Stomach (tissue), 4 donors: Measurements from ENCODE around the gene PEDS1.

Experiments
- POLR2A ChIP-seq, 4 donors: fragments of 450-650 bp; IDR thresholded peaks; one replicate each; pipeline ENCODE4 v1.6.1; 2016; ENCODE audit warnings: antibody characterized with exemption in 4 of 4, control low read depth in 2 of 4, mild to moderate bottlenecking in 1 of 4, moderate library complexity in 1 of 4
- POLR2AphosphoS5 ChIP-seq, 3 donors: sonication (generic); formaldehyde crosslinking; IDR thresholded peaks; one replicate each; pipeline ENCODE4 v1.6.1; 2016; ENCODE audit warnings: antibody characterized with exemption in 3 of 3
- TF ChIP-seq, protein P1 (sequence below), 7 experiments: fragments of 450-650 bp in 4 of 7; fragments of 200-600 bp in 3 of 7; sonication (generic) in 3 of 7; IDR thresholded peaks; one replicate each; pipeline ENCODE4 v1.5.1; 2016 to 2019; ENCODE audit warnings: antibody characterized with exemption in 7 of 7, control low read depth in 2 of 7, mild to moderate bottlenecking in 1 of 7

DNA sequence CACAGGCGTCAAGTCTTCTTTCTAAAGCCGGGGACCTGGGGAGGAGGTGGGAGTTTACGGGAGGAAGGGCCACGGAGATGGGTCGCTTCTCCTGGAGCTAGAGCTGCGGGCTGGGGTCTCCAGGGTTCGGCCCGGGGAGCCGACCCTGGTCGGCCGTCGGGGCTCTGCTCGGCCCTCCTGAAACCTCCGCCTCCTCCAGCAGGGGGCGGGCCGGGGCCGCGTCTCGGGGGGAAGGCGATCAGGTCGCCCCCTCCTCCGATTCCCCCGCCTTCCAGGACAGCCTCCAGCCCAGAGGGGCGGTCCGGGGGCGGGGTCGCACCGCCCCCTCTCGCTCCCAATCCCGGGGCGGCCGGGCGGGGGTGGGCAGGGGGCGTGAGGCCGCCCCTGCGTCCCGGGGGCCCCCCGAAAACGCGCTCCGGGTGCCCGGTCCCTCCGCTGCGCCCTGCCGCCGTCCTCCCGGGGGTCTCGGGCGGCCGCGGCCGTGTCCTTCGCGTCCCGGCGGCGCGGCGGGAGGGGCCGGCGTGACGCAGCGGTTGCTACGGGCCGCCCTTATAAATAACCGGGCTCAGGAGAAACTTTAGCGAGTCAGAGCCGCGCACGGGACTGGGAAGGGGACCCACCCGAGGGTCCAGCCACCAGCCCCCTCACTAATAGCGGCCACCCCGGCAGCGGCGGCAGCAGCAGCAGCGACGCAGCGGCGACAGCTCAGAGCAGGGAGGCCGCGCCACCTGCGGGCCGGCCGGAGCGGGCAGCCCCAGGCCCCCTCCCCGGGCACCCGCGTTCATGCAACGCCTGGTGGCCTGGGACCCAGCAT lies 36.9 kb upstream of the PEDS1 start, which contains the start of gene CEBPB:
- TF ChIP-seq, protein P1, sequence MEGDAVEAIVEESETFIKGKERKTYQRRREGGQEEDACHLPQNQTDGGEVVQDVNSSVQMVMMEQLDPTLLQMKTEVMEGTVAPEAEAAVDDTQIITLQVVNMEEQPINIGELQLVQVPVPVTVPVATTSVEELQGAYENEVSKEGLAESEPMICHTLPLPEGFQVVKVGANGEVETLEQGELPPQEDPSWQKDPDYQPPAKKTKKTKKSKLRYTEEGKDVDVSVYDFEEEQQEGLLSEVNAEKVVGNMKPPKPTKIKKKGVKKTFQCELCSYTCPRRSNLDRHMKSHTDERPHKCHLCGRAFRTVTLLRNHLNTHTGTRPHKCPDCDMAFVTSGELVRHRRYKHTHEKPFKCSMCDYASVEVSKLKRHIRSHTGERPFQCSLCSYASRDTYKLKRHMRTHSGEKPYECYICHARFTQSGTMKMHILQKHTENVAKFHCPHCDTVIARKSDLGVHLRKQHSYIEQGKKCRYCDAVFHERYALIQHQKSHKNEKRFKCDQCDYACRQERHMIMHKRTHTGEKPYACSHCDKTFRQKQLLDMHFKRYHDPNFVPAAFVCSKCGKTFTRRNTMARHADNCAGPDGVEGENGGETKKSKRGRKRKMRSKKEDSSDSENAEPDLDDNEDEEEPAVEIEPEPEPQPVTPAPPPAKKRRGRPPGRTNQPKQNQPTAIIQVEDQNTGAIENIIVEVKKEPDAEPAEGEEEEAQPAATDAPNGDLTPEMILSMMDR (IDR thresholded peaks at IDR 0.05), result peak in 5 of 7 experiments; percentile 60 to 87 (median 78)
- peak; percentile 92 to 99 (median 99) for TF ChIP-seq POLR2AphosphoS5 (IDR thresholded peaks at IDR 0.05)
- TF ChIP-seq POLR2A (IDR thresholded peaks at IDR 0.05), result peak in 2 of 4 donors; percentile 64 to 94
